GM23248 (cell line): ENCODE data around the gene ARHGAP10. TPM values are rescaled to one million over a fixed set of nuclear protein-coding genes. Genes with fewer than 3 reads are reported as not detected.

Source experiments
- DNase-seq: peaks from one replicate; pipeline ENCODE4 v3.0.0-alpha.2; 2015
- H2AFZ ChIP-seq: fragments of 200-600 bp; sonication (generic); 2 replicates; pipeline ENCODE4 v1.6.1; 2016; ENCODE audit warnings: antibody characterized with exemption
- H3F3A ChIP-seq: fragments of 200-600 bp; sonication (generic); 2 replicates; pipeline ENCODE4 v1.6.1; 2016; ENCODE audit warnings: mild to moderate bottlenecking, antibody characterized with exemption, mixed run types; ENCODE audit not compliant: insufficient read depth
- H3K27ac ChIP-seq: fragments of 200-600 bp; sonication (generic); 2 replicates; pipeline ENCODE4 v1.5.1; 2016; ENCODE audit warnings: mild to moderate bottlenecking
- H3K27me3 ChIP-seq: fragments of 200-600 bp; sonication (generic); replicated peaks from 2 replicates; pipeline ENCODE4 v1.6.1; 2016; ENCODE audit warnings: mild to moderate bottlenecking; ENCODE audit not compliant: insufficient read depth
- H3K36me3 ChIP-seq: fragments of 200-600 bp; sonication (generic); 2 replicates; pipeline ENCODE4 v1.6.1; 2016; ENCODE audit warnings: low read depth, mild to moderate bottlenecking
- H3K4me1 ChIP-seq: fragments of 200-600 bp; sonication (generic); 2 replicates; pipeline ENCODE4 v1.6.1; 2016; ENCODE audit warnings: mild to moderate bottlenecking; ENCODE audit not compliant: insufficient read depth
- H3K4me2 ChIP-seq: fragments of 200-600 bp; sonication (generic); one replicate; pipeline ENCODE4 v1.6.1; 2016; ENCODE audit warnings: mild to moderate bottlenecking; ENCODE audit not compliant: unreplicated experiment
- H3K4me3 ChIP-seq: fragments of 200-600 bp; sonication (generic); 2 replicates; pipeline ENCODE4 v1.5.1; 2016; ENCODE audit warnings: mild to moderate bottlenecking
- H3K79me2 ChIP-seq: fragments of 200-600 bp; sonication (generic); 2 replicates; pipeline ENCODE4 v1.6.1; 2016; ENCODE audit warnings: mild to moderate bottlenecking; ENCODE audit not compliant: insufficient read depth
- H3K9ac ChIP-seq: fragments of 200-600 bp; sonication (generic); 2 replicates; pipeline ENCODE4 v1.6.1; 2016; ENCODE audit warnings: mild to moderate bottlenecking
- H3K9me2 ChIP-seq: fragments of 200-600 bp; sonication (generic); 2 replicates; pipeline ENCODE4 v1.6.1; 2016; ENCODE audit warnings: mixed run types, mild to moderate bottlenecking, moderate library complexity; ENCODE audit not compliant: insufficient read depth
- H3K9me3 ChIP-seq: fragments of 200-600 bp; sonication (generic); one replicate; pipeline ENCODE4 v1.6.1; 2017; ENCODE audit warnings: low read depth
- H4K20me1 ChIP-seq: fragments of 200-600 bp; sonication (generic); 2 replicates; pipeline ENCODE4 v1.6.0; 2016; ENCODE audit not compliant: insufficient read depth
- EZH2 ChIP-seq: fragments of 200-600 bp; sonication (generic); IDR thresholded peaks from 2 replicates; pipeline ENCODE4 v1.6.1; 2018; ENCODE audit warnings: antibody characterized with exemption, mild to moderate bottlenecking; ENCODE audit not compliant: insufficient read depth, poor library complexity, severe bottlenecking
- EZH2phosphoT487 ChIP-seq: fragments of 200-600 bp; sonication (generic); IDR thresholded peaks from 2 replicates; pipeline ENCODE4 v1.6.1; 2018; ENCODE audit warnings: antibody characterized with exemption, moderate library complexity, mild to moderate bottlenecking, low read depth; ENCODE audit not compliant: insufficient read depth
- WGBS, 2 experiments: methylation state at CpG; one replicate each; pipeline ENCODE4 v1.1.6; 2015 to 2017; ENCODE audit warnings: low lambda C conversion rate in 2 of 2, low coverage in 1 of 2; ENCODE audit errors: missing lambda C conversion rate in 2 of 2; 5-methylcytosine and 5-hydroxymethylcytosine counted together
- in situ Hi-C: fragments of 300-500 bp; cut with MboI; formaldehyde crosslinking; loops from 2 replicates; pipeline ENCODE4 v1.15.0; 2020
- polyA plus RNA-seq: library from polyadenylated mRNA; unstranded; fragments of >200 nt; fragmentation: Nextera tagmentation; extraction: Ambion mirVana; gene quantifications from 2 replicates; pipeline ENCODE4 v1.2.1, GENCODE V29; 2016
- total RNA-seq: library from RNA; depleted of rRNA; stranded (reverse); fragments of >200 nt; shearing (Covaris generic); gene quantifications from 2 replicates; pipeline ENCODE4 v1.2.3, GENCODE V29; 2014

Gene ARHGAP10
- total and polyA plus RNA-seq, 2 experiments from 2014 or later: 19.5 to 24.8 TPM

DNA sequence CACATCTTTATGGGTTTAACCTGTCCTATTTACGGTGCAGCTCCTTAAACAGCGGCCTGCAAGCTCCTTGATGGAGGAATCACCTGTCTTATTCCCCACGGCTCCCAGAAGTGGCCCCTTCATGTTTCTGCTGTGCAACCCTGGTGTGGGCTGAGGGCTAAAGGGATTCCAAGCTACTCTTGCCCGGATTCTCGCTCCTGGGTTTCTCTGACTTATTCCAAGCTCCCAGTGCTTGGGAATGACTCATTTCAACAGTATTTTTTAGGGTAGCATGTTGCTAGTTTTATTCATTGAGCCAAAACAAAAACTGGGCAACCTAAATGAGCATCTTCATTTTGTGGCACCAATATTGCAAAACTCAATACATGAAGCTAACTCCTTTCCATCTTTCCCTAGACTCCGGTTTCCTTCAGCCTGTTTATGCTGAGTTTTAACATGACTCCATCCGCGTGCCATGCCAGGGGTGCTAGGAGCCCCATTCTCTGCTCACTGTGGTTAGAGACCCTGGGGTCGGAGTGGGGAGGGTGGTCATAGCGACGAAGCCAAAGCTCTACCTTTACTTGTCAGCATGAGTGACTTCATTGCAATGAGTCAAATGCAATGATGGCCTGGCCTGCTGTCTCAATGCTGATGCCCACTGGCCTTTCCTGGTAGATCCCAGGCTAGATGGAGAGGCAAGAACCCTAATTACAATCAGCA lies 360.6 kb downstream of the ARHGAP10 start:
- Histone ChIP-seq H3K27me3 (no peaks in the 10 kb centered on the region), H3K4me2 (no peak overlapping the region), H3K4me3 (no peak overlapping the region), H3K9me2 (no peaks in the 10 kb centered on the region), H3K79me2 (no peaks in the 10 kb centered on the region), H2AFZ (no peak overlapping the region), H3K9me3 (no peaks in the 10 kb centered on the region), H4K20me1 (no peaks in the 10 kb centered on the region), H3K4me1 (no peaks in the 10 kb centered on the region), H3K27ac (no peak overlapping the region), H3K9ac (no peak overlapping the region), H3K36me3 (no peaks in the 10 kb centered on the region), H3F3A (no peaks in the 10 kb centered on the region)
- WGBS, 2 experiments: 91 to 92% methylated on average over 11 of the region's 11 CpGs
- no peak for DNase-seq
- in situ Hi-C loops: no loop called here
- no peak for TF ChIP-seq EZH2phosphoT487
- no peak for TF ChIP-seq EZH2

GRCh38 chr4:148093065-148093464 lies 361.2 kb downstream of the ARHGAP10 start:
- no peak for TF ChIP-seq EZH2
- no peak for TF ChIP-seq EZH2phosphoT487
- WGBS, 2 experiments: 91 to 93% methylated on average over 5 of the region's 5 CpGs
- no peak overlapping the region for H3K27ac ChIP-seq
- no peak overlapping the region for H3K9ac ChIP-seq
- DNase-seq: no peak
- H4K20me1 ChIP-seq: no peaks in the 10 kb centered on the region
- no peaks in the 10 kb centered on the region for H3K9me2 ChIP-seq
- H3K4me3 ChIP-seq: no peak overlapping the region
- H3K9me3 ChIP-seq: no peaks in the 10 kb centered on the region
- no peaks in the 10 kb centered on the region for H3K36me3 ChIP-seq
- no peaks in the 10 kb centered on the region for H3K4me1 ChIP-seq
- H2AFZ ChIP-seq: no peak overlapping the region
- no peaks in the 10 kb centered on the region for H3F3A ChIP-seq
- H3K79me2 ChIP-seq: no peaks in the 10 kb centered on the region
- H3K27me3 ChIP-seq: no peaks in the 10 kb centered on the region
- in situ Hi-C loops: no loop called here
- H3K4me2 ChIP-seq: no peak overlapping the region

DNA sequence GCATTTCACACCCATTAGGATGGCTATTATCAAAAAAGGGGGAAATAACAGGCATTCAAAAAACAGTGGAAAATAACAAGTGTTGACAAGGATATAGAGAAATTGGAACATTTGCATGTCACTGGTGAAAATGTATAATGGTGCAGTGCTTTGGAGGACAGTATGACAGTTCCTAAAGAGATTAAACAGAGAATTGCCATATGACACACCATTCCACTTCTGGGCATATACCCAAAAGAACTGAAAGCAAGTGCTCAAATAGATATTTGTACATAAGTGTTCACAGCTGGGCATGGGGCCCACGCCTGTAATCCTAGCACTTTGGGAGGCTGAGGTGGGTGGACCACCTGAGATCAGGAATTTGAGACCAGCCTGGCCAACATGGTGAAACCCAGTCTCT lies 362.3 kb downstream of the ARHGAP10 start:
- H3K79me2 ChIP-seq: no peaks in the 10 kb centered on the region
- H3K4me2 ChIP-seq: no peak overlapping the region
- H4K20me1 ChIP-seq: no peaks in the 10 kb centered on the region
- H2AFZ ChIP-seq: no peak overlapping the region
- TF ChIP-seq EZH2 (no peak), EZH2phosphoT487 (no peak)
- in situ Hi-C loops: no loop called here
- H3K36me3 ChIP-seq: no peaks in the 10 kb centered on the region
- no peak for DNase-seq
- no peaks in the 10 kb centered on the region for H3K4me1 ChIP-seq
- no peak overlapping the region for H3K27ac ChIP-seq
- H3F3A ChIP-seq: no peaks in the 10 kb centered on the region
- no peak overlapping the region for H3K9ac ChIP-seq
- no peaks in the 10 kb centered on the region for H3K9me2 ChIP-seq
- H3K4me3 ChIP-seq: no peak overlapping the region
- no peaks in the 10 kb centered on the region for H3K27me3 ChIP-seq
- no peaks in the 10 kb centered on the region for H3K9me3 ChIP-seq
- 93 to 100% methylated on average over 1 of the region's 1 CpG for WGBS, 2 experiments

- no peak overlapping the region for H3K4me3 ChIP-seq
- TF ChIP-seq EZH2phosphoT487 (no peak), EZH2 (no peak)
- no peaks in the 10 kb centered on the region for H3K9me3 ChIP-seq
- H3K27me3 ChIP-seq: no peaks in the 10 kb centered on the region
- 88 to 94% methylated on average over 5 of the region's 5 CpGs for WGBS, 2 experiments
- in situ Hi-C loops: no loop called here
- H3K9ac ChIP-seq: no peak overlapping the region
- H3K79me2 ChIP-seq: no peaks in the 10 kb centered on the region
- DNase-seq: no peak
- H3K36me3 ChIP-seq: no peaks in the 10 kb centered on the region
- no peak overlapping the region for H3K27ac ChIP-seq
- no peaks in the 10 kb centered on the region for H3K4me1 ChIP-seq
- H3K4me2 ChIP-seq: no peak overlapping the region
- H3F3A ChIP-seq: no peaks in the 10 kb centered on the region
- no peaks in the 10 kb centered on the region for H3K9me2 ChIP-seq
- no peaks in the 10 kb centered on the region for H4K20me1 ChIP-seq
- no peak overlapping the region for H2AFZ ChIP-seq
Measured at GRCh38 chr4:148095346-148095923, 363.5 kb downstream of the ARHGAP10 start.
